GM18517 (cell line): ENCODE measurements around the gene ZNF136.

Source experiments
- ATAC-seq: cut with Tn5 transposase; IDR thresholded peaks from one replicate; pipeline ENCODE4 v1.9.1; 2021; ENCODE audit warnings: mild to moderate bottlenecking, moderate library complexity; ENCODE audit not compliant: unreplicated experiment

The ZNF136 gene

DNA sequence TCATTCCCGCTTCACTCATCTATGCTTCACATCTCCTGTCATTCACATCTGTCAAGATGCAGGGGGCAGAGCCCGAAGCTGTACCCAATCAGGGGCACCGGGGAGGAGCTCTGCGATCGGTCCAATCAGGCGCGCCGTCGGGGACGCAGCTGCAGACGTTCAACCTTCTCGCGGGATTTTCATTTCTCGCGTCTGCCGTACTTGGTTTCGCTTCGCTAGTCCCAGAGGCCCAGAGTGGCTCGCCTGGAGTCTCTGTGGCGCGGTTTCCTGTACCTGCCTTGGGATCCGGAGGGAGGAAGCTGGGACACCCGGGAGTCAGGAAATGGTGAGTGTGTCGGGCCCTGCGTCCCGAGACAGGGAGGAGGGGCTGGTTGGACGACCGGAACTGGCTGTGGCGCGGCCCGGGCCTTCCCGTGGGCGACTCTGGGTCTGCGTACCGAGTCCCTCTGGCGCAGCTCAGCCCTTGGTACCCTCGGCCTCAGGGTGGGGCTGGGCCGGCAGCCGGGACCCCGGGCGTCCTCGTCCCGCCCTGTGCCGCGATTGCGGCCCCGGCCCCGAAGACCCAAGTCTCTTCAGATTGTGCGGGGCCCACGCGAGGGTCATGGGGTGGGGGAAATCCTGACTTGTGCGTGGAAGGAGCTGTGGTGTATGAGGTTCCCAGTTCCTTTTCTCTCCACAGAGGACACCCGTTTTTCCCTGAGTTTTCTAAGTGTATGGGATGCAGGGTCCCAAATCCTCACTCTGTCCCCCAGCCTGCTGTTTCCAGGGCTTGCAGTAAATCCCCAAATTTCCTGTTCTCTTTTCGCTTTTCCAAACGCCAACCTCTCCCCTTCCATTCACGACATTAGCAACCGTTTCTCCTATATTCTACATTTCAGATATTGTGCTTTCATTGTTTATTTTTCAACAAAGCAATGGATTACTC, at the start of gene ZNF136:
Gene ZNF136 (plus strand): TSS at position 215 of the 925 bp plus-strand sequence. CDS start 108 bp downstream, at position 323.
- peak; percentile 89 for ATAC-seq

GRCh38 chr19:12113121-12113520, 49.8 kb upstream of the ZNF136 start:
- ATAC-seq = no peak

DNA sequence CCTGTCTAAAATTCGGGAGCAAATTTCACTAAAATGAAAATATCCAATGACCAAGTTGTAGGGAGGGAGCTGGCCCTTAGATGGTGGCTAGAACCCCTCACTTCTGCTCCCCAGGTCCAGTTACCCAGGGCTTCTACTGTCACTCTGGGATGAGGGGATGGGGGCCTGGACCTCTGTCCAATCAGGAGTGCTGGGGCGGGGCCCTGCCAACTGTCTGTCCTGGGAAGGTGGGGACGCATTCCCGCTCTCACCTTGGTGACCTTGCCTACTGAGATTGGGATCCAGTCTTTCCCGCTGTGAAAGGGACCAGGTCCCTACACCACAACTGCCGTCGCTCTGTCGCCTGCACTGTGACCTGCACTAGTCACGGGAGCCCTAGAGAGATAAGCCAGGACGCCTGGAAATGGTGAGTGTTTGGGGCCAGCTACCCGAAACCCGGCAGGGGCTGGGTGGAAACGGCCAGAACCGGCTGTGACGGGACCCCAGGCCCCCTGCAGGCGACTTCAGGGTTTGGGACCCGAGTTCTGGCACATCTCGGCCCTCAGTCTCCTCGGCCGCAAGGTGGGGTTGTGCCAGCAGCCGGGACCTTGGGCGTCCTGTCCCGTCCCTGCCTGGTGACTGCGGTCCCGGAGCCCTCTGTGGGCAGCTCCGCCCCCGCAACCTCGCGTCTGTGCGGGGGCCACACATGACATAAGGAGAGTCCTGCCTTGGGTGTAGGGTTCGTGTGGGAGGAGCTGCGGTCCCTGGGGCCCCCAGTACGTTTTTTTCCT, 45.5 kb upstream of the ZNF136 start:
- no peak for ATAC-seq

DNA sequence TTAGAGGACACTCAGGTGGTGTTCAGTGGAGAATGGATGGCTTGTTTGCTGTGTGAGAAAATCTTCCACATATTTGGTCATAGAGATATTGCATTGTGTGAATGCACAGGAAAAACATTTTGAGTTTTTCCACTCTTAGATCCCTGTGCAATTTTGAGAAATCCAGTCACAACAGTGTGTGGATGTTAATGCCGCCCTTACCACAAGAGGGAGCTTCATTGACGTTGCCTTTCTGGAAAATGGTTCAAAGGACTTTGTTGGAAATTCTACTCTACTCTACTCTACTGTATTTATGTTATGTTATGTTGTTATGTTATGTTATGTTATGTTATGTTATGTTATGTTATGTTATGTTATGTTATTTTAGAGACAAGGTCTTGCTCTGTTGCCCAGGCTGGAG, 36.2 kb upstream of the ZNF136 start:
- no peak for ATAC-seq

DNA sequence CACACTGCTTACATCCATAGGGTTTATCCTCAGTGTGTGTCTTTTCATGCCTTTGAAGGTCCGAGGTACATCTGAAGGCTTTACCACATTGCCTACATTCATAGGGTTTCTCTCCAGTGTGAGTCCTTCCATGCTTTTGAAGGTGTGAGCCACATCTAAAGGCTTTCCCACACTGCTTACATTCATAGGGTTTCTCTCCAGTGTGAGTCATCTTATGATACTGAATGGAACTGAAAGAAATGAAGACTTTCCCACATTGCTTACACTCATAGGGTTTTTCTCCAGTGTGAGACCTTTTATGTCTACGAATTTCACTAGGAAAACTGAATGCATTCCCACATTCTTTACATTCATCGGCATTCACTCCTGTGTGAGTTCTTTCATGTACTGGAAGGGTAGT, 29.8 kb upstream of the ZNF136 start:
- ATAC-seq = no peak

GRCh38 chr19:12137221-12137940, 25.5 kb upstream of the ZNF136 start:
- ATAC-seq = no peak

DNA sequence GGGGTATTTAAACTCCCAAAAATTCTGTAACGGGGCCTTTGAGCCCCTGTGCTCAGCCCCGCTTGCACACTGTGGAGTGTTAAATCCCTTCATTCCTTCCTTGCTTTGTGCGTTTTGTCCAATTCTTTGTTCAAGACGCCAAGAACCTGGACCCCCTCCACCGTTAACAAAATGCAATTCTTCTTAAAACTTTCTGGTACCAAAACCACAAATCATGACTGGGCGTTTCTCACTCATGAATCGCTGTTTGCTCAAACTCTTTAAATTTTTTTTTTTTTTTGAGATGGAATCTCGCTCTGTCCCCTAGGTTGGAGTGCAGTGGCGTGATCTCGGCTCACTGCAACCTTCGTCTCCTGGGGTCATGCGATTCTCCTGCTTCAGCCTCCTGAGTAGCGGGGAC, 23.6 kb upstream of the ZNF136 start:
- ATAC-seq = no peak

- peak; percentile 74 for ATAC-seq
These were observed 22.9 kb upstream of the ZNF136 start, which contains the start of gene ZNF20 for GRCh38 chr19:12139885-12140544. Gene ZNF20, minus strand, starts transcription at chr19:12140350. Its CDS starts 168 bp downstream, at chr19:12140182.

DNA sequence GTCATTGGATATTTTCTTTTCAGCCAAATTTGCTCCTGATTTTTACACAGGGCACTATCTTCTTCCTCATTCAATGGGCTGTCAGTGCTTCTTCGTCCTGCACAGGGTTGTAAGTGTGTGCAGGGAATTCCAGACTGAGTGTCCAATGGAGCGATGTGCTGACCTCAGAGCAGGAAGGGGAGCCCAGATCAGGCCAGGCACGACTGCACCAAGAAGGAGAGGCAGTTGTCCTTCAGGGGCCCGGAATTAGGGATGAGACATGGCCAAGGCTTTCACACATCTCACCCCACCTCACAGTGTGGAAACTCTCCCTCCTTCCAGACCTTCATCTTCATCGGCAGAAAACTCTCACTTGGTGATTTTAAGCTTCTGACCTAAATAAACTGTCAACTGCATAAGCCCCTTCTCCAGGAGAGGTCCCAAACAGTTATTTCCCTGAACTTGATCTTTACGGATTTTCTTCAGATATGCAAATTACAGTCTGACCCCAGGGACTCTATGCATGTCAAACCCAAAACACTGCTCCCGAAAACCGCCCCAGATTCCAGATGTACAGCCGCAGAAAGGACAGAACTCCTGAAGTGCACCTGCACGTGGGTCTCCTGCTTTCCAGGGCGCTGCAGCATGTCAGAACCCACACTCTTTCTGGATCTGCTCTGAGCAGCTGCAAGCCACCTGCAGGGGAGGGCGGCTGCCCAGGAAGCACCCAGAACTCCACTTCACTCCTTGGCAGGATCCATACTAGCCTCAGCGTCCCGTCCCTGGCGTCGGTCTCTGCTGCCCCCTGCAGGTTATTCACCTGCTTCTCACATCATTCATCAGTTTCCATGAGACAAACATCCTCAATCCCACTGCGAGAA, 22.1 kb upstream of the ZNF136 start:
- peak; percentile 53 for ATAC-seq

DNA sequence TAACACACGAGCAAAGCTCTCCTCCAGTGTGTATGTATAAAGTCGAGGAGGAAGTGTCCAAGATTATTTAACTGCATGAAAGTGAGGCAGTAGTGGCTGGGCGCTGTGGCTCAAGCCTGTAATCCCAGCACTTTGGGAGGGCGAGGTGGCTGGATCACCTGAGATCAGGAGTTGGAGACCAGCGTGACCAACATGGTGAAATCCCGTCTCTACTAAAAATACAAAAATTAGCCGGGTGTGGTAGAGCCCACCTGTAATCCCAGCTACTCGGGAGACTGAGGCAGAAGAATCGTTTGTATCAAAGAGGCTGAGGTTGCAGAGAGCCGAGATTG, 21.5 kb upstream of the ZNF136 start:
- ATAC-seq = no peak

GRCh38 chr19:12145348-12145747, 17.5 kb upstream of the ZNF136 start:
- ATAC-seq = no peak

- ATAC-seq = no peak
These were observed 7.5 kb upstream of the ZNF136 start for GRCh38 chr19:12155324-12155860.

DNA sequence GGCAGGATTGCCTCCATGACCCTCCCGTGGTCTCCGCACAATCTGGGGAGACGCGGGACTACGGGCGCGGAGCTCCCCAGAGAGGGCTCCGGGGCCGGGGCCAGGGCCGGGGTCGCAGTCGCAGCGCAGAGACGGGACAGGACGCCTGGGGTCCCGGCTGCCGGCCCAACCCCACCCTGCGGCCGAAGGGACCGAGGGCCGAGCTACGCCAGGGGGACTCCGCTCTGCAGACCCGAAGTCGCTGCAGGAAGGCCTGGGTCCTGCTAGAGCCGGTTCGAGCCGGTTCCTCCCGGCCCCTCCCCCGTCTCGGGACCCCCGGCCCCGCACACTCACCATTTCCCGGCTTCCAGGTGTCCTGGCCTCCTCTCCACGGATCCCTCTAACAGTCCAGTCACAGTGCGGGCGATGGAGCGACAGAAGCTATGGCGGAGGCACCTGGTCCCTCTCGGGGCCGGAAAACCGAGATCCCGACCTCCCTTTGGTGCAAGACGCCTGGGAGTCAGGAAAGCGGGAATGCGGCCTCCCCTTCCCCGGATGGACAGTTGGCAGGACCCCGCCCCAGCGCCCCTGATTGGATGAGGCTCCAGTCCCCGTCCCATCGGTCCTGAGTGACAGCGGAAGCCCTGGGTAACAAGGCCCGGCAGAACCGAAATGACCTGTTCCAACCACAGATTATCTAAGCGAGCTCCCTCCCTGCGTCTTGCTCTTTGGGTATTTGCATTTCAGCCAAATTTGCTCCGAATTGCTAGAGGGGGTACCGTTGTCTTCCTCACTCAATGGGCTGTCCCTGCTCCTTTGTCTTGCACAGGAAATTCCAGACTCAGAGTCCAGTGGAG, 6.5 kb upstream of the ZNF136 start, which contains the start of gene ZNF625:
Gene ZNF625 (minus strand): TSS at position 512 of the 836 bp plus-strand sequence. CDS start 176 bp downstream, at position 336.
- ATAC-seq = peak; percentile 51

GRCh38 chr19:12159773-12160414, 3.0 kb upstream of the ZNF136 start:
- ATAC-seq = no peak

GRCh38 chr19:12162513-12162881, 399 bp upstream of the ZNF136 start:
- ATAC-seq = peak; percentile 21

- ATAC-seq = no peak
These were observed 930 bp downstream of the ZNF136 start for GRCh38 chr19:12163826-12164225.

- no peak for ATAC-seq
These were observed 3.7 kb downstream of the ZNF136 start for GRCh38 chr19:12166626-12167025.

DNA sequence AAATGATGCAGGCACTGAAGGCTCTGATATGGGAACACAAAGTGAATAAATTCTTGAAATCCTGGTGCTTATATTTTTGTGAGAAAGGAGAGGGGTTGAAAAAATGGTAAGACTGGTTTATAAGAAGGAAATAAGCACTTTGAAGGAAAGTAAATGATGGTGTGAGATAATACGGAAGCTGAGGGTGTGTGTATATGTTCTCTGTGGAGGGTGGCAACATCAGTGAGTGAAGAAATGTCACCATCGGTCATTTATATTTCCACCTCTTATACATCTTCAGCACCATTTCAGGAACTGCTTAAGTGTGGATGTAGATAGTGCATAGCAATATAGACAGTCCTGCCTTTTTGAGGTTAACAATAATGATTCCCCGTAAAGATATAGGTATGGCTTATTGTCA, 17.5 kb downstream of the ZNF136 start:
- no peak for ATAC-seq
